ENCODE results near the gene EMILIN1. TPM values are rescaled to one million over a fixed set of nuclear protein-coding genes. Genes with fewer than 3 reads are reported as not detected.

EMILIN1 gene
- polyA plus RNA-seq (ENCODE audit: insufficient read length in 12 of 12) = 100 to 1,000 TPM in 1 of 12 donors, 10 to 100 TPM in 10, not detected in 1; 39.9 to 107 (median 64.1) TPM
- long read RNA-seq, donor 1, partial matches to known transcripts = 19 of 23 reads
- long read RNA-seq, donor 1, other reads (novel, unspliced or antisense) = 0 of 23 reads
- long read RNA-seq, donor 2 = 0 reads
- long read RNA-seq, donor 3, partial matches to known transcripts = 5 of 7 reads
- long read RNA-seq, donor 3, other reads (novel, unspliced or antisense) = 0 of 7 reads
- long read RNA-seq, donor 4 = 0 reads
- long read RNA-seq, donor 5, transcript EMILIN1-201 (8 exons, 3,943 nt) = major isoform, 5 of 32 reads
- long read RNA-seq, donor 5, partial matches to known transcripts = 27 of 32 reads
- long read RNA-seq, donor 5, other reads (novel, unspliced or antisense) = 0 of 32 reads
- long read RNA-seq, donor 6, partial matches to known transcripts = 0 of 3 reads
- long read RNA-seq, donor 6, other reads (novel, unspliced or antisense) = 0 of 3 reads
- long read RNA-seq, donor 7, partial matches to known transcripts = 0 of 2 reads
- long read RNA-seq, donor 7, other reads (novel, unspliced or antisense) = 0 of 2 reads
- long read RNA-seq, donor 8, partial matches to known transcripts = 7 of 9 reads
- long read RNA-seq, donor 8, other reads (novel, unspliced or antisense) = 0 of 9 reads
- long read RNA-seq, donor 9, partial matches to known transcripts = 14 of 16 reads
- long read RNA-seq, donor 9, other reads (novel, unspliced or antisense) = 0 of 16 reads
- long read RNA-seq, donor 10, partial matches to known transcripts = 12 of 16 reads
- long read RNA-seq, donor 10, other reads (novel, unspliced or antisense) = 0 of 16 reads
- long read RNA-seq, donor 11, partial matches to known transcripts = 12 of 13 reads
- long read RNA-seq, donor 11, other reads (novel, unspliced or antisense) = 0 of 13 reads

GRCh38 chr2:27078267-27079194 is at the start of gene EMILIN1:
EMILIN1 (plus strand) TSS chr2:27078615; CDS start chr2:27079066, 451 bp downstream.
- DNase-seq = peak; percentile 94

GRCh38 chr2:27029051-27029450 is 49.4 kb upstream of the EMILIN1 start:
- DNase-seq = no peak

GRCh38 chr2:27032495-27033252 is 45.7 kb upstream of the EMILIN1 start, which contains the start of gene TMEM214:
TMEM214 (plus strand) TSS chr2:27032965; CDS start chr2:27033016, 51 bp downstream.
- peak; percentile 89 for DNase-seq

GRCh38 chr2:27033253-27033852 is 45.1 kb upstream of the EMILIN1 start:
- peak; percentile 30 for DNase-seq

GRCh38 chr2:27038012-27038411 is 40.4 kb upstream of the EMILIN1 start:
- no peak for DNase-seq

GRCh38 chr2:27038631-27039339 is 39.6 kb upstream of the EMILIN1 start:
- no peak for DNase-seq

GRCh38 chr2:27039426-27039825 is 39.0 kb upstream of the EMILIN1 start:
- no peak for DNase-seq

- no peak for DNase-seq
These were observed 38.5 kb upstream of the EMILIN1 start for GRCh38 chr2:27039871-27040270.

GRCh38 chr2:27040282-27040681 is 38.1 kb upstream of the EMILIN1 start:
- DNase-seq = no peak

- no peak for DNase-seq
These were observed 36.7 kb upstream of the EMILIN1 start for GRCh38 chr2:27041752-27042151.

- no peak for DNase-seq
These were observed 36.2 kb upstream of the EMILIN1 start for GRCh38 chr2:27042159-27042661.

- DNase-seq = no peak
These were observed 35.3 kb upstream of the EMILIN1 start for GRCh38 chr2:27042985-27043634.

GRCh38 chr2:27049422-27050280 is 28.8 kb upstream of the EMILIN1 start:
- DNase-seq = no peak

- peak; percentile 97 for DNase-seq
These were observed 28.0 kb upstream of the EMILIN1 start for GRCh38 chr2:27050281-27050995.

GRCh38 chr2:27050996-27051901 is 27.2 kb upstream of the EMILIN1 start, which contains the start of gene AGBL5:
AGBL5 (plus strand) TSS chr2:27051668; CDS start chr2:27052959, 1,291 bp downstream.
- peak; percentile 94 for DNase-seq
